HEK293 (cell line): Measurements from ENCODE around the gene METTL23.

ENCODE experiments used
- AEBP2 ChIP-seq: fragments of 450-650 bp; formaldehyde crosslinking; IDR thresholded peaks from 2 replicates; pipeline ENCODE4 v1.5.1; 2016; ENCODE audit warnings: missing biosample characterization, missing genetic modification characterization, borderline replicate concordance
- ATF2 ChIP-seq: fragments of 450-650 bp; formaldehyde crosslinking; IDR thresholded peaks from 2 replicates; pipeline ENCODE4 v1.5.1; 2016; ENCODE audit warnings: missing biosample characterization, missing genetic modification characterization, low read depth
- BCL11B ChIP-seq: fragments of 450-650 bp; formaldehyde crosslinking; IDR thresholded peaks from 2 replicates; pipeline ENCODE4 v1.5.1; 2016; ENCODE audit warnings: low read depth, missing biosample characterization, missing genetic modification characterization
- FEZF1 ChIP-seq: fragments of 450-650 bp; formaldehyde crosslinking; IDR thresholded peaks from 2 replicates; pipeline ENCODE4 v1.5.1; 2016; ENCODE audit warnings: missing biosample characterization, missing genetic modification characterization
- GFI1B ChIP-seq: fragments of 450-650 bp; formaldehyde crosslinking; IDR thresholded peaks from 2 replicates; pipeline ENCODE4 v1.5.1; 2016; ENCODE audit warnings: missing biosample characterization, missing genetic modification characterization
- GLIS2 ChIP-seq: fragments of 450-650 bp; formaldehyde crosslinking; IDR thresholded peaks from 2 replicates; pipeline ENCODE4 v1.5.1; 2016; ENCODE audit warnings: missing biosample characterization, missing genetic modification characterization
- KLF8 ChIP-seq: fragments of 450-650 bp; formaldehyde crosslinking; IDR thresholded peaks from 2 replicates; pipeline ENCODE4 v1.5.1; 2016; ENCODE audit warnings: missing biosample characterization, missing genetic modification characterization
- MYNN ChIP-seq: fragments of 450-650 bp; formaldehyde crosslinking; IDR thresholded peaks from 2 replicates; pipeline ENCODE4 v1.5.1; 2016; ENCODE audit warnings: missing biosample characterization, missing genetic modification characterization, borderline replicate concordance
- SCRT2 ChIP-seq: fragments of 450-650 bp; formaldehyde crosslinking; IDR thresholded peaks from 2 replicates; pipeline ENCODE4 v1.5.1; 2016; ENCODE audit warnings: missing biosample characterization, missing genetic modification characterization
- ZBTB7A ChIP-seq: fragments of 450-650 bp; formaldehyde crosslinking; IDR thresholded peaks from 2 replicates; pipeline ENCODE4 v1.5.1; 2016; ENCODE audit warnings: low read depth, missing biosample characterization, missing genetic modification characterization
- ZEB2 ChIP-seq: fragments of 450-650 bp; formaldehyde crosslinking; IDR thresholded peaks from 2 replicates; pipeline ENCODE4 v1.5.1; 2016; ENCODE audit warnings: missing biosample characterization, missing genetic modification characterization
- ZNF132 ChIP-seq: fragments of 450-650 bp; formaldehyde crosslinking; IDR thresholded peaks from 2 replicates; pipeline ENCODE4 v1.5.1; 2017; ENCODE audit warnings: missing biosample characterization, missing genetic modification characterization, borderline replicate concordance
- ZNF157 ChIP-seq: fragments of 450-650 bp; formaldehyde crosslinking; IDR thresholded peaks from 2 replicates; pipeline ENCODE4 v1.5.1; 2016; ENCODE audit warnings: missing biosample characterization, missing genetic modification characterization
- ZNF214 ChIP-seq: fragments of 450-650 bp; formaldehyde crosslinking; IDR thresholded peaks from 2 replicates; pipeline ENCODE4 v1.5.1; 2017; ENCODE audit warnings: missing biosample characterization, mild to moderate bottlenecking, missing genetic modification characterization, borderline replicate concordance
- ZNF221 ChIP-seq: fragments of 450-650 bp; formaldehyde crosslinking; IDR thresholded peaks from 2 replicates; pipeline ENCODE4 v1.5.1; 2017; ENCODE audit warnings: missing biosample characterization, missing genetic modification characterization, borderline replicate concordance
- ZNF239 ChIP-seq: fragments of 450-650 bp; formaldehyde crosslinking; IDR thresholded peaks from 2 replicates; pipeline ENCODE4 v1.5.1; 2016; ENCODE audit warnings: missing biosample characterization, missing genetic modification characterization
- ZNF24 ChIP-seq: fragments of 450-650 bp; formaldehyde crosslinking; IDR thresholded peaks from 2 replicates; pipeline ENCODE4 v1.5.1; 2016; ENCODE audit warnings: missing biosample characterization, missing genetic modification characterization
- ZNF248 ChIP-seq: fragments of 450-650 bp; formaldehyde crosslinking; IDR thresholded peaks from 2 replicates; pipeline ENCODE4 v1.5.1; 2017; ENCODE audit warnings: missing biosample characterization, missing genetic modification characterization
- ZNF274 ChIP-seq, 2 experiments: fragments of 200-500 bp in 1 of 2; fragments of 450-650 bp in 1 of 2; sonication (Bioruptor generic) in 1 of 2; formaldehyde crosslinking in 1 of 2; IDR thresholded peaks; 2 replicates each; pipeline versions ENCODE4 v1.5.1 to v1.6.1; 2014 to 2016; ENCODE audit warnings: borderline replicate concordance in 1 of 2, inconsistent platforms in 1 of 2, low read length in 1 of 2, missing biosample characterization in 1 of 2, missing genetic modification characterization in 1 of 2
- ZNF311 ChIP-seq: fragments of 450-650 bp; formaldehyde crosslinking; IDR thresholded peaks from 2 replicates; pipeline ENCODE4 v1.5.1; 2017; ENCODE audit warnings: missing biosample characterization, missing genetic modification characterization, borderline replicate concordance
- ZNF366 ChIP-seq: fragments of 450-650 bp; formaldehyde crosslinking; conservative IDR thresholded peaks from 2 replicates; pipeline ENCODE4 v1.5.1; 2016; ENCODE audit warnings: missing biosample characterization, missing genetic modification characterization
- ZNF433 ChIP-seq: fragments of 450-650 bp; formaldehyde crosslinking; IDR thresholded peaks from 2 replicates; pipeline ENCODE4 v1.5.1; 2016; ENCODE audit warnings: missing biosample characterization, missing genetic modification characterization, low read depth
- ZNF521 ChIP-seq: fragments of 450-650 bp; formaldehyde crosslinking; IDR thresholded peaks from 2 replicates; pipeline ENCODE4 v1.5.1; 2017; ENCODE audit warnings: missing biosample characterization, mild to moderate bottlenecking, missing genetic modification characterization
- ZNF529 ChIP-seq: fragments of 450-650 bp; formaldehyde crosslinking; IDR thresholded peaks from 2 replicates; pipeline ENCODE4 v1.5.1; 2017; ENCODE audit warnings: missing genetic modification characterization, missing biosample characterization; ENCODE audit not compliant: insufficient replicate concordance
- ZNF558 ChIP-seq: fragments of 450-650 bp; formaldehyde crosslinking; IDR thresholded peaks from 2 replicates; pipeline ENCODE4 v1.5.1; 2016; ENCODE audit warnings: missing biosample characterization, missing genetic modification characterization
- ZNF561 ChIP-seq: fragments of 450-650 bp; IDR thresholded peaks from 2 replicates; pipeline ENCODE4 v1.5.1; 2018; ENCODE audit warnings: missing biosample characterization, missing genetic modification characterization, borderline replicate concordance
- ZNF585B ChIP-seq: fragments of 450-650 bp; formaldehyde crosslinking; IDR thresholded peaks from 2 replicates; pipeline ENCODE4 v1.5.1; 2016; ENCODE audit warnings: missing biosample characterization, missing genetic modification characterization
- ZNF600 ChIP-seq: fragments of 450-650 bp; formaldehyde crosslinking; IDR thresholded peaks from 2 replicates; pipeline ENCODE4 v1.5.1; 2016; ENCODE audit warnings: missing biosample characterization, missing genetic modification characterization
- ZNF645 ChIP-seq: fragments of 450-650 bp; formaldehyde crosslinking; IDR thresholded peaks from 2 replicates; pipeline ENCODE4; 2016; ENCODE audit warnings: missing biosample characterization, missing genetic modification characterization
- ZNF776 ChIP-seq: fragments of 450-650 bp; formaldehyde crosslinking; IDR thresholded peaks from 2 replicates; pipeline ENCODE4 v1.5.0; 2017; ENCODE audit warnings: missing biosample characterization, missing genetic modification characterization, borderline replicate concordance
- ZNF843 ChIP-seq: fragments of 450-650 bp; formaldehyde crosslinking; IDR thresholded peaks from 2 replicates; pipeline ENCODE4 v1.5.1; 2016; ENCODE audit warnings: missing biosample characterization, missing genetic modification characterization
- TF ChIP-seq, protein P1 (sequence below): fragments of 450-650 bp; formaldehyde crosslinking; optimal IDR thresholded peaks from 2 replicates; pipeline ENCODE3; 2016; ENCODE audit warnings: missing biosample characterization, mild to moderate bottlenecking, missing genetic modification characterization
- TF ChIP-seq, protein P2 (sequence below): fragments of 450-650 bp; formaldehyde crosslinking; IDR thresholded peaks from 2 replicates; pipeline ENCODE4 v1.5.1; 2016; ENCODE audit warnings: missing biosample characterization, missing genetic modification characterization, low read depth

The METTL23 gene

DNA sequence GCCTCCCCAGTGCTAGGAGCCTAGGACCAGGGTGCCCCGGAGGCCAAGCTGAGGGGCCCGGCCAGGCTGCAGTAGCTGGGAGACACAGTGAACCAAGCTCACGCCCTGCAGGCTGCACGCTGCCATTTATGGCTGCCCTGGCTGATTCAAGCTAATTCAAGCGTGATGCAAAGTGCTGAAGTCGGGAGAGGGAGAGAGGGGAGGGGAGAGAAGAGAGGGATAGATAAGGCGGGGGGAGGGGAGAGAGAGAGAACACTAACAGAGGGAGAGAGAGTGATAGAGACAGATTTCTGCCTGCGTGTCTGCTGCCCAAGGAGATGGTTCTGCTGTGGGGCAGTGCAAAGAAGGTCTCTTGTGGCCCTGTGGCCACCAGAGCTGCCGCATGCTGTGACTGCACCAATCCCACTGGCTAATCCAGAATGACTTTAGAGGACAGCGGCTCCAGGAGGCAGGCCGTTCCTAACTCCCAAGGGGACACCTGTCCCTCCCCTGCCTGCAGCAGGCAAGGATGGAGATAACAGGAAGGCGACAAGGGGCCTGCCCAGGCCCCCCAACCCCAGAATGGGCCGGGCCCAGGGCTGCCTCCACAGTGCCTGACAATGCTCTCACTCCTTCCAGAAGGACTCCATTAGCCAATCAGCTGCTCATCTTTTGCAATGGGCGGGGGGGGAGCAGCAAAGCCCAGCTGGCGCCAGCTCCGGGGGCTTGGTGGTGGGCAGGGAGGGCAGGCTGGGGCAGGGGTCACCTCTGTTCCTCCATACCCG is 28.8 kb upstream of the METTL23 start (continued):
- TF ChIP-seq, protein P1, sequence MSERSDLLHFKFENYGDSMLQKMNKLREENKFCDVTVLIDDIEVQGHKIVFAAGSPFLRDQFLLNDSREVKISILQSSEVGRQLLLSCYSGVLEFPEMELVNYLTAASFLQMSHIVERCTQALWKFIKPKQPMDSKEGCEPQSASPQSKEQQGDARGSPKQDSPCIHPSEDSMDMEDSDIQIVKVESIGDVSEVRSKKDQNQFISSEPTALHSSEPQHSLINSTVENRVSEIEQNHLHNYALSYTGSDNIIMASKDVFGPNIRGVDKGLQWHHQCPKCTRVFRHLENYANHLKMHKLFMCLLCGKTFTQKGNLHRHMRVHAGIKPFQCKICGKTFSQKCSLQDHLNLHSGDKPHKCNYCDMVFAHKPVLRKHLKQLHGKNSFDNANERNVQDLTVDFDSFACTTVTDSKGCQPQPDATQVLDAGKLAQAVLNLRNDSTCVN (tag by site-specific recombination) = no peak
- TF ChIP-seq ZNF600 (tag by site-specific recombination) = peak; percentile 95
- TF ChIP-seq KLF8 = peak; percentile 50
- peak; percentile 69 for TF ChIP-seq GFI1B (tag by site-specific recombination)
- no peak for TF ChIP-seq ZNF132
- TF ChIP-seq ZNF529 (tag by site-specific recombination) = no peak
- no peak for TF ChIP-seq AEBP2
- peak; percentile 66; the same call in 1 of the 2 replicates for TF ChIP-seq BCL11B (tag by site-specific recombination)
- peak; percentile 88 for TF ChIP-seq ZEB2 (tag by site-specific recombination)
- peak; percentile 79; the same call in 1 of the 2 replicates for TF ChIP-seq ZNF24
- no peak for TF ChIP-seq SCRT2 (tag by site-specific recombination)
- TF ChIP-seq ZNF214 = no peak
- no peak; the same call in 1 of the 2 replicates for TF ChIP-seq ZNF157 (tag by site-specific recombination)
- TF ChIP-seq ZNF645 (tag by site-specific recombination) = no peak
- TF ChIP-seq ZNF433 (tag by site-specific recombination) = no peak
- peak; percentile 66 for TF ChIP-seq GLIS2
- TF ChIP-seq MYNN = no peak
- TF ChIP-seq ZNF239 = no peak
- no peak for TF ChIP-seq ZNF274 (IDR thresholded peaks at IDR 0.05; ENCODE audit: low read length)
- TF ChIP-seq ZNF274 (tag by site-specific recombination; IDR thresholded peaks at IDR 0.05; ENCODE audit: borderline replicate concordance) = no peak
- no peak for TF ChIP-seq ZNF776 (tag by site-specific recombination)
- TF ChIP-seq FEZF1 (tag by site-specific recombination) = peak; percentile 81
- no peak for TF ChIP-seq ZNF248
- TF ChIP-seq ATF2 (tag by site-specific recombination) = no peak
- TF ChIP-seq ZNF221 (tag by site-specific recombination) = no peak
- TF ChIP-seq ZNF585B = no peak
- TF ChIP-seq, protein P2, sequence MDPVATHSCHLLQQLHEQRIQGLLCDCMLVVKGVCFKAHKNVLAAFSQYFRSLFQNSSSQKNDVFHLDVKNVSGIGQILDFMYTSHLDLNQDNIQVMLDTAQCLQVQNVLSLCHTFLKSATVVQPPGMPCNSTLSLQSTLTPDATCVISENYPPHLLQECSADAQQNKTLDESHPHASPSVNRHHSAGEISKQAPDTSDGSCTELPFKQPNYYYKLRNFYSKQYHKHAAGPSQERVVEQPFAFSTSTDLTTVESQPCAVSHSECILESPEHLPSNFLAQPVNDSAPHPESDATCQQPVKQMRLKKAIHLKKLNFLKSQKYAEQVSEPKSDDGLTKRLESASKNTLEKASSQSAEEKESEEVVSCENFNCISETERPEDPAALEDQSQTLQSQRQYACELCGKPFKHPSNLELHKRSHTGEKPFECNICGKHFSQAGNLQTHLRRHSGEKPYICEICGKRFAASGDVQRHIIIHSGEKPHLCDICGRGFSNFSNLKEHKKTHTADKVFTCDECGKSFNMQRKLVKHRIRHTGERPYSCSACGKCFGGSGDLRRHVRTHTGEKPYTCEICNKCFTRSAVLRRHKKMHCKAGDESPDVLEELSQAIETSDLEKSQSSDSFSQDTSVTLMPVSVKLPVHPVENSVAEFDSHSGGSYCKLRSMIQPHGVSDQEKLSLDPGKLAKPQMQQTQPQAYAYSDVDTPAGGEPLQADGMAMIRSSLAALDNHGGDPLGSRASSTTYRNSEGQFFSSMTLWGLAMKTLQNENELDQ (tag by site-specific recombination) = peak; percentile 58; the same call in 1 of the 2 replicates
- TF ChIP-seq ZNF521 (tag by site-specific recombination) = no peak
- TF ChIP-seq ZNF311 (tag by site-specific recombination) = no peak
- no peak for TF ChIP-seq ZBTB7A (tag by site-specific recombination)
- TF ChIP-seq ZNF366 (tag by site-specific recombination) = peak; percentile 82
- no peak for TF ChIP-seq ZNF558 (tag by site-specific recombination)
- TF ChIP-seq ZNF843 = peak; percentile 80
- no peak for TF ChIP-seq ZNF561 (tag by site-specific recombination)
